MCF 10A (cell line): Measurements from ENCODE around the gene ZNF146. TPM values are rescaled to one million over a fixed set of nuclear protein-coding genes. Genes with fewer than 3 reads are reported as not detected.
A peak's percentile ranks its signal among the peaks of the same experiment; 100 is the strongest.
"Not testable (repeated sequence)": the region's sequence is repeated elsewhere in the genome, so short reads cannot be mapped to it uniquely, and the experiment has no call there.

Experiments
- Bru-seq: library from RNA; stranded (reverse); fragments of 400-500 nt; gene quantifications from one replicate; lab custom pipeline; 2021; lab: Mats Ljungman, UMichigan
- BruChase-seq, 2 experiments: library from RNA; stranded (reverse); fragments of 400-500 nt; gene quantifications; one replicate each; lab custom pipeline; 2021; lab: Mats Ljungman, UMichigan
- BruUV-seq: library from RNA; stranded (reverse); fragments of 400-500 nt; replicated peaks from 2 replicates; lab custom pipeline; 2021; lab: Mats Ljungman, UMichigan
- CTCF ChIA-PET: fragments of 300-600 bp; sonication (Branson Sonifier 250); formaldehyde crosslinking; extraction: SDS; loops from one replicate; lab custom pipeline; 2021; ENCODE audit warnings: antibody characterized with exemption, inconsistent platforms; lab: Yijun Ruan, JAX
- POLR2A ChIA-PET: fragments of 300-600, 350-650 bp; sonication (Branson Sonifier 250); formaldehyde crosslinking; extraction: SDS; loops from one replicate; lab custom pipeline; 2020; ENCODE audit warnings: antibody characterized with exemption, inconsistent platforms; lab: Yijun Ruan, JAX
- DNase-seq: peaks from one replicate; pipeline ENCODE4 v3.0.0-alpha.2; 2018; ENCODE audit not compliant: unreplicated experiment
- H3K27ac Mint-ChIP-seq: one replicate; pipeline ENCODE4 v1.8.0; 2022; ENCODE audit warnings: mild to moderate bottlenecking, low read depth, mixed read lengths; ENCODE audit not compliant: unreplicated experiment
- H3K27me3 Mint-ChIP-seq: one replicate; pipeline ENCODE4 v1.8.0; 2022; ENCODE audit warnings: mixed read lengths; ENCODE audit not compliant: insufficient read depth, unreplicated experiment
- H3K36me3 Mint-ChIP-seq: one replicate; pipeline ENCODE4 v1.8.0; 2022; ENCODE audit warnings: mild to moderate bottlenecking, moderate library complexity, mixed read lengths; ENCODE audit not compliant: insufficient read depth, unreplicated experiment
- H3K4me1 Mint-ChIP-seq: one replicate; pipeline ENCODE4 v1.8.0; 2022; ENCODE audit warnings: mixed read lengths; ENCODE audit not compliant: insufficient read depth, unreplicated experiment
- H3K4me3 Mint-ChIP-seq: one replicate; pipeline ENCODE4 v1.8.0; 2022; ENCODE audit warnings: mild to moderate bottlenecking, moderate library complexity, mixed read lengths; ENCODE audit not compliant: unreplicated experiment
- H3K9me3 Mint-ChIP-seq: one replicate; pipeline ENCODE4 v1.8.0; 2022; ENCODE audit warnings: mixed read lengths; ENCODE audit not compliant: unreplicated experiment
- intact Hi-C: fragments of 100-400 bp; cut with micrococcal nuclease; formaldehyde crosslinking; loops from 2 replicates; pipeline ENCODE4 v1.14.1; 2022
- long read RNA-seq: library from polyadenylated mRNA; stranded (forward); transcript quantifications from one replicate; pipeline ENCODE4 v2.0.0, GENCODE V29; 2022
- total RNA-seq: library from RNA; stranded (reverse); gene quantifications from 2 replicates; pipeline ENCODE4 v1.2.3, GENCODE V29; 2022
- TF ChIP-seq, protein P1 (sequence below): fragments of 200-600 bp; IDR thresholded peaks from one replicate; pipeline ENCODE4 v1.8.0; 2022; ENCODE audit warnings: antibody characterized with exemption, mild to moderate bottlenecking; ENCODE audit not compliant: unreplicated experiment

The ZNF146 gene
- total RNA-seq = 102 and 132 TPM in 2 replicates
- Bru-seq, nascent RNA = percentile 95 among the genes with signal in this experiment
- BruChase-seq, experiment 1, labeled RNA remaining after a 6-hour chase = percentile 98 among the genes with signal in this experiment
- BruChase-seq, experiment 2, labeled RNA remaining after a 2-hour chase = percentile 99 among the genes with signal in this experiment
- long read RNA-seq, transcript ZNF146-202 (3 exons, 3,780 nt) = minor isoform, 30 of 199 reads
- long read RNA-seq, transcript ZNF146-205 (3 exons, 533 nt) = minor isoform, 19 of 199 reads
- long read RNA-seq, transcript ZNF146-201 (4 exons, 3,326 nt) = major isoform, 72 of 199 reads
- long read RNA-seq, partial matches to known transcripts = 32 of 199 reads
- long read RNA-seq, other reads (novel, unspliced or antisense) = 45 of 199 reads

DNA sequence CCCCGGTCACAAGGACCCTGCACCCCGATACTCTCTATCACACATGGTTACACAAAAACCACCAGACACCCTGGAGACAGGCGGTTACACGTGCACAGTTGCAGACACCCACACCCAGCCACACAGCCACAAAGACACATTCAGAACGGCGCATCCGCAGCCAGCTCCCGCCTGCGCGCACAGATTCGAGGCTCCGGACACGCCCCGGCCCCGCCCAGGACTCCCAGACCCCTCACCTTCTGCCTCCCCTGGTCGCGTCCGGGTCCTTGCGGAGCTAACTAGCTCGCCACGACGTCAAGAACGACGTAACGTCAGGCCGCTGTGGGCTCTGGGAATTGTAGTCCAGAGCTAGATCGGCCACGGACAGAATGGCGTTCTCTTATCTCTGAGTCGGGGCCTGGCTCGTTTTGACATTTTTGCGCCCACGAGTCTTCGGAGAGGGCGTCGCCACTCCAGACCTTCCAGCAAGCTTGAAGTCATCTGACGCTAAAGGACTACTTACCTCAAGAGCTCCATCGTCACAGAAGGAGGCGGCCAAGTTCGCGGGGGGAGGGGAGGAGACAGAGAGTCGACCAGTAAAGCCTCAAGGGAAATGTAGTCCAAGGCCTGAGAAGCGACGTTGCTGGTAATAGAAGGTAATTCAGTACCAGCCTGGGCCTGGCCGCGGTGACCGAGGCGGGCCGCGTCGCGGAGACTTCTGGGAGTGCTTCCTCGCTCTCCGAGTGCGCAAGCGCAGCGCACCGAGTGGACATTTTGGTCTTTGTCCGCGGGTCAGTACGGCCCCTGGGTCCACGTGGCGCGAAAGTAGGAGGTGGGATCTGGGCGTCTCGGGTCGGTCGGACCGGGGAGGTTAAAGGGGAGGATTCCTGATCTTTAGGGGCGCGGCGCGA is at the start of gene ZNF146, which contains the start of gene ZNF565:
Gene ZNF146, plus strand, starts transcription at position 721 of the 890 bp plus-strand sequence. CDS start 21,335 bp downstream, outside the sequence.
Gene ZNF565, minus strand, starts transcription at position 280 of the 890 bp plus-strand sequence. CDS start 12,680 bp downstream, outside the sequence.
- no peak within 1 kb of the TSS for H3K4me3 Mint-ChIP-seq
- H3K36me3 Mint-ChIP-seq = peaks cover 23% of the 10 kb centered on the region
- CTCF ChIA-PET = interaction anchor here (0.7 to 1.6 kb wide), 2 partner anchors 29 to 87 kb away, joined by 3 to 7 read pairs; no protein-coding TSS in a partner anchor
- peak; percentile 99 for DNase-seq
- H3K9me3 Mint-ChIP-seq = no peaks in the 10 kb centered on the region
- no peaks in the 10 kb centered on the region for H3K27me3 Mint-ChIP-seq
- POLR2A ChIA-PET = interaction anchor here (0.6 to 3.3 kb wide), 38 partner anchors 10 to 1443 kb away, joined by 3 to 24 read pairs (median 6); partner anchors contain the start of genes ALKBH6, CAPNS1, POLR2I and PSENEN
- no TSS peak for BruUV-seq
- TF ChIP-seq, protein P1, sequence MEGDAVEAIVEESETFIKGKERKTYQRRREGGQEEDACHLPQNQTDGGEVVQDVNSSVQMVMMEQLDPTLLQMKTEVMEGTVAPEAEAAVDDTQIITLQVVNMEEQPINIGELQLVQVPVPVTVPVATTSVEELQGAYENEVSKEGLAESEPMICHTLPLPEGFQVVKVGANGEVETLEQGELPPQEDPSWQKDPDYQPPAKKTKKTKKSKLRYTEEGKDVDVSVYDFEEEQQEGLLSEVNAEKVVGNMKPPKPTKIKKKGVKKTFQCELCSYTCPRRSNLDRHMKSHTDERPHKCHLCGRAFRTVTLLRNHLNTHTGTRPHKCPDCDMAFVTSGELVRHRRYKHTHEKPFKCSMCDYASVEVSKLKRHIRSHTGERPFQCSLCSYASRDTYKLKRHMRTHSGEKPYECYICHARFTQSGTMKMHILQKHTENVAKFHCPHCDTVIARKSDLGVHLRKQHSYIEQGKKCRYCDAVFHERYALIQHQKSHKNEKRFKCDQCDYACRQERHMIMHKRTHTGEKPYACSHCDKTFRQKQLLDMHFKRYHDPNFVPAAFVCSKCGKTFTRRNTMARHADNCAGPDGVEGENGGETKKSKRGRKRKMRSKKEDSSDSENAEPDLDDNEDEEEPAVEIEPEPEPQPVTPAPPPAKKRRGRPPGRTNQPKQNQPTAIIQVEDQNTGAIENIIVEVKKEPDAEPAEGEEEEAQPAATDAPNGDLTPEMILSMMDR = no peak
- intact Hi-C loops = loop anchor here (10.0 kb wide), 3 partner anchors 160 to 640 kb away; partner anchors contain the start of genes ZFP14, ZNF345 and ZNF567
- peaks cover 6% of the 10 kb centered on the region for H3K4me1 Mint-ChIP-seq
- no peak within 1 kb of the TSS for H3K27ac Mint-ChIP-seq

DNA sequence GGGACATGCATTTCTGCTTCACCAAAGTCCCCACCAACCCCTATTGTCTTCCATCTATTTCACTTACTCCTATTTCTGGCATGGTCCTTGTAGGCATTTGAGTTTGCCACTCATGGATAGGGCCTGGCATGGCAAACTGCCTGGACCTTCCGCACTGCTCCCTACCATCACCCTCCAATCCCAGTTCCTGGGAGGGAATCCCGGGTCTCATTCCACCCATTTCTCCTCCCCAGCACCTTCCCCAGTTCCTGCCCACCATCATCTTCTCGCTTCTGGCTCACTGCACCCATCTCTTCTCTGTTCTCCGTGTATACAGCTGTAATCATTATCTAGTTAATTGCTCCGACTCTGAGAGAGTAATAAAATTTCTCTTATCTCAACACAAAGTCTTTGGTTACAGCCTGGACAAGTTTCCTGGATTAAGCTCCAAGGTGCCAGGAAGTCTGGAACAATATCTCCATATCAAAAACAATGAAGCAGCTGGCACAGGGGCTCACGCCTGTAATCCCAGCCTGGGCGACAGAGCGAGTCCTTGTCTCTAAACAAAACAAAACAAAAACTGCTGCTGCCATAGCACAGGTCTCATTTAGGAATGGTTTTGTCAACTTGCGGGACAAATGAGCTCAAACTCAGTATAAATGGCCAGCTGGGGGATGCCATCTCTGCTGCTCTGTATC is 45.7 kb upstream of the ZNF146 start:
- DNase-seq = no peak
- Mint-ChIP-seq H3K36me3 (no peaks in the 10 kb centered on the region), H3K4me3 (no peak overlapping the region), H3K9me3 (no peaks in the 10 kb centered on the region), H3K27me3 (no peaks in the 10 kb centered on the region), H3K4me1 (no peaks in the 10 kb centered on the region), H3K27ac (peak overlapping the region; percentile 3)
- intact Hi-C loops = no loop called here
- TF ChIP-seq, protein P1 = no peak
- no TSS peak for BruUV-seq
- CTCF ChIA-PET = interaction anchor here (0.6 to 9.9 kb wide), 19 partner anchors 8 to 177 kb away, joined by 3 to 150 read pairs (median 4); partner anchors contain the start of genes OVOL3 and TBCB
- POLR2A ChIA-PET = interaction anchor here (0.9 to 6.3 kb wide), 6 partner anchors 16 to 53 kb away, joined by 3 to 43 read pairs (median 8); partner anchors contain the start of gene CAPNS1

GRCh38 chr19:36172852-36173251 is 42.1 kb upstream of the ZNF146 start:
- POLR2A ChIA-PET = interaction anchor here (1.7 to 6.3 kb wide), 2 partner anchors 33 to 46 kb away, joined by 6 to 43 read pairs; partner anchors contain the start of gene CAPNS1
- Mint-ChIP-seq H3K4me1 (no peaks in the 10 kb centered on the region), H3K27ac (no peak overlapping the region), H3K9me3 (no peaks in the 10 kb centered on the region), H3K27me3 (no peaks in the 10 kb centered on the region), H3K4me3 (no peak overlapping the region), H3K36me3 (no peaks in the 10 kb centered on the region)
- TF ChIP-seq, protein P1 = no peak
- intact Hi-C loops = no loop called here
- DNase-seq = no peak
- CTCF ChIA-PET = interaction anchor here (1.6 to 9.9 kb wide), 2 partner anchors 44 to 112 kb away, joined by 5 to 150 read pairs; no protein-coding TSS in a partner anchor
- no TSS peak for BruUV-seq

DNA sequence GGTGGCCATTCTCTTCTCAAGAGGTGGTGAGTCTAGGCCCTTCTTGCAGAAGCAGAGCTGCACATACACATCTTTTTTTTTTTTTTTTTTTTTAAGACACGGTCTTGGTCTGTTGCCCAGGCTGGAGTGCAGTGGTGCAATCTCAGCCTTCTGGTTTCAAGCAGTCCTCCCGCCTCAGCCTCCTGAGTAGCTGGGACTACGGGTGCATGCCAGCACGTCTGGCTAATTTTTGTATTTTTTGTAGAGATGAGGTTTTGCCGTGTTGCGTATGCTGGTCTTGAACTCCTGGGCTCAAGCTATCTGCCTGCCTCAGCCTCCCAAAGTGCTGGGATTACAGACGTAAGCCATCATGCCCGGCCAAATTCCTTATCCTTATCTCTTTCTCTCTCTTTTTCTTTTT is 41.1 kb upstream of the ZNF146 start:
- POLR2A ChIA-PET = interaction anchor here (1.7 to 6.3 kb wide), 2 partner anchors 34 to 47 kb away, joined by 6 to 43 read pairs; partner anchors contain the start of gene CAPNS1
- H3K4me3 Mint-ChIP-seq, H3K27ac Mint-ChIP-seq, BruUV-seq, H3K4me1 Mint-ChIP-seq, DNase-seq, H3K9me3 Mint-ChIP-seq, H3K27me3 Mint-ChIP-seq, H3K36me3 Mint-ChIP-seq, intact Hi-C loops: not testable (repeated sequence)
- CTCF ChIA-PET = interaction anchor here (0.9 to 9.9 kb wide), 5 partner anchors 9 to 113 kb away, joined by 3 to 150 read pairs (median 3); partner anchors contain the start of gene CAPNS1

GRCh38 chr19:36179077-36179476 is 35.8 kb upstream of the ZNF146 start:
- H3K9me3 Mint-ChIP-seq, H3K36me3 Mint-ChIP-seq, BruUV-seq, H3K27ac Mint-ChIP-seq, intact Hi-C loops, H3K27me3 Mint-ChIP-seq, H3K4me3 Mint-ChIP-seq, POLR2A ChIA-PET, H3K4me1 Mint-ChIP-seq, DNase-seq: not testable (repeated sequence)
- CTCF ChIA-PET = interaction anchor here (0.5 to 2.3 kb wide), 5 partner anchors 29 to 1619 kb away, joined by 3 to 8 read pairs (median 3); no protein-coding TSS in a partner anchor
